ENCODE measurements around the gene CA10.

The CA10 gene

GRCh38 chr17:52030052-52030451 lies 128.5 kb downstream of the CA10 start:
- no peak for TF ChIP-seq CTCF (IDR thresholded peaks at IDR 0.05; ENCODE audit: low read depth, low read length)
- no peak overlapping the region for H3K4me3 ChIP-seq (ENCODE audit: low read depth, low read length)

GRCh38 chr17:52027620-52028295 lies 130.8 kb downstream of the CA10 start:
- TF ChIP-seq CTCF (IDR thresholded peaks at IDR 0.05; ENCODE audit: low read depth, low read length): no peak

GRCh38 chr17:52027081-52027480 lies 131.4 kb downstream of the CA10 start:
- TF ChIP-seq CTCF (IDR thresholded peaks at IDR 0.05; ENCODE audit: low read depth, low read length): no peak
- H3K4me3 ChIP-seq (ENCODE audit: low read depth, low read length): no peak overlapping the region

More at GRCh38 chr17:52027620-52028295, 130.8 kb downstream of the CA10 start:
- H3K4me3 ChIP-seq (ENCODE audit: low read depth, low read length): no peak overlapping the region

- no peak overlapping the region for H3K4me3 ChIP-seq (ENCODE audit: low read depth, low read length)
- TF ChIP-seq CTCF (IDR thresholded peaks at IDR 0.05; ENCODE audit: low read depth, low read length): no peak
Observed at GRCh38 chr17:52026075-52026474, 132.4 kb downstream of the CA10 start.

- no peak overlapping the region for H3K4me3 ChIP-seq (ENCODE audit: low read depth, low read length)
- TF ChIP-seq CTCF (IDR thresholded peaks at IDR 0.05; ENCODE audit: low read depth, low read length): no peak
Observed at GRCh38 chr17:52025236-52025635, 133.3 kb downstream of the CA10 start.

- no peak overlapping the region for H3K4me3 ChIP-seq (ENCODE audit: low read depth, low read length)
- no peak for TF ChIP-seq CTCF (IDR thresholded peaks at IDR 0.05; ENCODE audit: low read depth, low read length)
Observed at GRCh38 chr17:52024300-52024870, 134.1 kb downstream of the CA10 start.

- H3K4me3 ChIP-seq (ENCODE audit: low read depth, low read length): no peak overlapping the region
- TF ChIP-seq CTCF (IDR thresholded peaks at IDR 0.05; ENCODE audit: low read depth, low read length): no peak
Observed at GRCh38 chr17:52011064-52011463, 147.4 kb downstream of the CA10 start.

Data from WI38 (cell line).